OCI-LY7 (cell line): ENCODE measurements around the gene ARMH4.

ENCODE experiments used
- EZH2phosphoT487 ChIP-seq: fragments of 200-600 bp; sonication (generic); IDR thresholded peaks from 2 replicates; pipeline ENCODE4 v1.6.1; 2018; ENCODE audit warnings: low read depth, borderline replicate concordance, mild to moderate bottlenecking, mixed run types, antibody characterized with exemption, low read length, moderate library complexity, mixed read lengths
- TF ChIP-seq, protein P1 (sequence below): fragments of 200-600 bp; sonication (generic); conservative IDR thresholded peaks from 2 replicates; pipeline ENCODE4 v1.5.1; 2014; ENCODE audit warnings: mild to moderate bottlenecking, antibody characterized with exemption, low read length, moderate library complexity, mixed read lengths

DNA sequence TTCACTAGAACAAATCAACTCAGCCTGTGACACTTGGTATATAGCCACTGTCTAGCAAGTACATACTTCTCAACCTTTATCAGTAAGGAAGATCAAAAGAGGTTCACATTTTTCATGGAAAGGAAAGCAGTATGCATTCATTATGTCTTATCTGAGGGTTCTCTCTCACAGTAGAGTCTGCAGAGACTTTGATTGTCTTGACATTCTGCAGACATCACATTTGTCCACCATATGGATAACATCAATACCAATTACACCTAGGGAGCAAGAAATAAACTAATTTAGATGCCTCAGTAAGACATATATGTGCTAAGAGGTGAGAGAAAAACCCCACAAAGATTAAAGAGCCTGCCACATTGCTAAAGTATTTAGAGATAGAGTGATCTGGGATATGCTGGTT is 175.3 kb downstream of the ARMH4 start:
- TF ChIP-seq, protein P1, sequence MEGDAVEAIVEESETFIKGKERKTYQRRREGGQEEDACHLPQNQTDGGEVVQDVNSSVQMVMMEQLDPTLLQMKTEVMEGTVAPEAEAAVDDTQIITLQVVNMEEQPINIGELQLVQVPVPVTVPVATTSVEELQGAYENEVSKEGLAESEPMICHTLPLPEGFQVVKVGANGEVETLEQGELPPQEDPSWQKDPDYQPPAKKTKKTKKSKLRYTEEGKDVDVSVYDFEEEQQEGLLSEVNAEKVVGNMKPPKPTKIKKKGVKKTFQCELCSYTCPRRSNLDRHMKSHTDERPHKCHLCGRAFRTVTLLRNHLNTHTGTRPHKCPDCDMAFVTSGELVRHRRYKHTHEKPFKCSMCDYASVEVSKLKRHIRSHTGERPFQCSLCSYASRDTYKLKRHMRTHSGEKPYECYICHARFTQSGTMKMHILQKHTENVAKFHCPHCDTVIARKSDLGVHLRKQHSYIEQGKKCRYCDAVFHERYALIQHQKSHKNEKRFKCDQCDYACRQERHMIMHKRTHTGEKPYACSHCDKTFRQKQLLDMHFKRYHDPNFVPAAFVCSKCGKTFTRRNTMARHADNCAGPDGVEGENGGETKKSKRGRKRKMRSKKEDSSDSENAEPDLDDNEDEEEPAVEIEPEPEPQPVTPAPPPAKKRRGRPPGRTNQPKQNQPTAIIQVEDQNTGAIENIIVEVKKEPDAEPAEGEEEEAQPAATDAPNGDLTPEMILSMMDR = no peak
- TF ChIP-seq EZH2phosphoT487 = no peak
